Rectal smooth muscle tissue (tissue), 1 donor: ENCODE data around the gene PPP1R8.
"Not testable (repeated sequence)": the region's sequence is repeated elsewhere in the genome, so short reads cannot be mapped to it uniquely, and the experiment has no call there.

Experiments
- H3K27ac ChIP-seq: one replicate; pipeline ENCODE4 v1.7.0; 2013; ENCODE audit warnings: low read depth, low read length, inconsistent platforms
- H3K27me3 ChIP-seq: one replicate; pipeline ENCODE4 v1.7.0; 2013; ENCODE audit warnings: low read length; ENCODE audit not compliant: control insufficient read depth, insufficient read depth
- H3K36me3 ChIP-seq: one replicate; pipeline ENCODE4 v1.7.0; 2013; ENCODE audit warnings: low read length; ENCODE audit not compliant: control insufficient read depth, insufficient read depth
- H3K4me1 ChIP-seq: one replicate; pipeline ENCODE4 v1.7.0; 2013; ENCODE audit warnings: low read length; ENCODE audit not compliant: control insufficient read depth, insufficient read depth
- H3K4me3 ChIP-seq: one replicate; pipeline ENCODE4 v1.7.0; 2013; ENCODE audit warnings: low read length
- H3K9ac ChIP-seq: one replicate; pipeline ENCODE4 v1.7.0; 2013; ENCODE audit warnings: low read length

PPP1R8 gene

GRCh38 chr1:27809883-27810282 lies 20.7 kb upstream of the PPP1R8 start:
- no peaks in the 10 kb centered on the region for H3K27me3 ChIP-seq
- H3K27ac ChIP-seq = no peak overlapping the region
- H3K36me3 ChIP-seq = peaks cover 6% of the 10 kb centered on the region
- H3K9ac ChIP-seq = no peak overlapping the region
- H3K4me3 ChIP-seq = no peak overlapping the region
- no peaks in the 10 kb centered on the region for H3K4me1 ChIP-seq

- no peaks in the 10 kb centered on the region for H3K4me1 ChIP-seq
- no peak overlapping the region for H3K4me3 ChIP-seq
- H3K9ac ChIP-seq = no peak overlapping the region
- no peaks in the 10 kb centered on the region for H3K27me3 ChIP-seq
- H3K36me3 ChIP-seq = peaks cover 8% of the 10 kb centered on the region
- H3K27ac ChIP-seq = no peak overlapping the region
Measured at GRCh38 chr1:27811741-27812500, 18.7 kb upstream of the PPP1R8 start.

GRCh38 chr1:27816921-27817630 lies 13.5 kb upstream of the PPP1R8 start:
- Histone ChIP-seq H3K27me3 (no peaks in the 10 kb centered on the region), H3K36me3 (peaks cover 18% of the 10 kb centered on the region), H3K4me3 (no peak overlapping the region), H3K4me1 (no peaks in the 10 kb centered on the region), H3K9ac (no peak overlapping the region), H3K27ac (no peak overlapping the region)

DNA sequence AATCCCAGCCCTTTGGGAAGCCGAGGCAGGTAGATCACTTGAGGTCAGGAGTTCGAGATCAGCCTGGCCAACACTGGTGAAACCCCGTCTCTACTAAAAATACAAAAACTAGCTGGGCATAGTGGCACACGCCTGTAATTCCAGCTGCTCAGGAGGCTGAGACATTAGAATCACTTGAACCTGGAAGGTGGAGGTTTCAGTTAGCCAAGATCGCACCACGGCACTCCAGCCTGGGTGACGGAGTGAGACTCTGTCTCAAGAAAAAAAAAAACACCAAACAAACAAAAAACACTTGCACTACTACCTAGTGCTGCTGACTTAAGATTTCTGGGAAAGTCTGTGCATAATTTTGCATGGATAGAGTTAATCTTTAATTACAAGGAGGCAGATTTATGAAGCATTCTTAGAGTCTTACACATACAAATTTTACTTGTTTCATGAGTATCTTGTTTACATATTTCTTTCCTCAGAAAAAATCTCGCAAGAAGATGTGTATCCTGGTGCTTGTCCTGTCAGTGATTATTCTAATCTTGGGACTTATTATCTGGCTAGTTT lies 8.7 kb upstream of the PPP1R8 start:
- Histone ChIP-seq H3K4me1 (no peaks in the 10 kb centered on the region), H3K36me3 (peaks cover 16% of the 10 kb centered on the region), H3K4me3 (no peak overlapping the region), H3K27ac (no peak overlapping the region), H3K27me3 (no peaks in the 10 kb centered on the region), H3K9ac (no peak overlapping the region)

DNA sequence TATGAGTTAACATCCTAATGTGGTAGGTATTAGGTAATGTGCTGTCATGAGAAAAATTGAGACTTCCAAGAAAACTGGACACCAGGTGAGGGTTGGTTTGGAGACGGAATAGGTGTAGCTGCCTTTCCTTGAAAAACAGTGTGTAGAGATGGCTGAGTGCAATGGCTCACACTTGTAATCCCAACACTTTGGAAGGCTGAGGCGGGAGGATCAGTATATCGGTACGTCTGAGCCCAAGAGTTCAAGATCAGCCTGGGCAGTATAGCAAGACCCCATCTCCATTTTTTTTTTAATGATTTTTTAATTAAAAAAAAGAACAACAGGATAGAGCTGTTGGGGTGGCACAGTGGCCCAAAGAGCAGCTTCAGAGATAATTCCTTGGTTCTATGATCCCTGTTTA lies 6.8 kb upstream of the PPP1R8 start:
- no peaks in the 10 kb centered on the region for H3K27me3 ChIP-seq
- no peak overlapping the region for H3K9ac ChIP-seq
- H3K4me1 ChIP-seq = no peaks in the 10 kb centered on the region
- no peak overlapping the region for H3K27ac ChIP-seq
- no peak overlapping the region for H3K4me3 ChIP-seq
- peaks cover 8% of the 10 kb centered on the region for H3K36me3 ChIP-seq

- Histone ChIP-seq H3K27ac (no peak overlapping the region), H3K27me3 (no peaks in the 10 kb centered on the region), H3K4me3 (no peak overlapping the region), H3K9ac (no peak overlapping the region), H3K4me1 (no peaks in the 10 kb centered on the region), H3K36me3 (peaks cover 6% of the 10 kb centered on the region)
Measured at GRCh38 chr1:27824411-27824810, 6.2 kb upstream of the PPP1R8 start.

GRCh38 chr1:27829339-27829960 lies 1.1 kb upstream of the PPP1R8 start:
- H3K9ac ChIP-seq, H3K36me3 ChIP-seq, H3K27me3 ChIP-seq, H3K4me1 ChIP-seq, H3K27ac ChIP-seq, H3K4me3 ChIP-seq: not testable (repeated sequence)

DNA sequence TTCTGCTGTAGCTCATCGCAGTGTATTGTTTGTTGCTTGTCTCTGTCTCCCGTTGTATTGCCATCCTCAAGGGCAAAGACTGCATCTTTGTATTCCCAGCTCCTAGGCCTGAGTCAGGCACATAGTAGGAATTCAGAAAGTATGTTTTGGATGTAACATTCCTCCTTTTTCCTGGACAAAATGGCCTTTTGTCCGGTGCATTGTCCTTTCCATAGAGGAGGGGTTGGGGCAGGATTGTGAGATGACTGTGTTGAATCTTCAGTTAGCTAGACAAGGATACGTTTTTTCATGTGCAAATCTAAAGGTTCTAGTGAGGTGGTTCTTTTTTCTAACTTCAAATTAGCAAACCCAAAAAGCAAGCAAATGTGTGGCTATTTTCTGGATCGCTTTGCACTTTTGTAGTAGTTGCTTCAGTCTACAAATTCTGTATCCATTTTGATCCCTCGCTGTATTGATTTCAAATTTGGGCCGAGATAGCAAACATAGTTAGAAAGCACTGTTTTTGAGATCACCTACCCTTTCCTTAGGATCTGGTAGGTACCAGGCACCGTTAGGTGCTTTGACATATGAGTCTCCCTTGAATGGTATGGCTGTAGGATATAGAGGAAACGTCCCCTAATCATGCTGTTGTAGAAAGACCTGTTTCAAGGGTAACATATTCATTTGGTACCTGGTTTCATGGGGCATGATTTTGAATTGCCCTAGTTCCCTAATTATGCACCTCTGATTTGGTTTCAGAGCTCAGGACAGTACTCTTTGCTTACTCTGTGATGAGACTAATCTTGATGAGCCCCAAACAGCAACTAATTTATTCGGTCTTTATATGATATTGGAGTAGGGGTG lies 1.2 kb downstream of the PPP1R8 start:
- no peak overlapping the region for H3K9ac ChIP-seq
- peak overlapping the region; percentile 97 for H3K4me3 ChIP-seq
- H3K27me3 ChIP-seq = no peaks in the 10 kb centered on the region
- peaks cover 3% of the 10 kb centered on the region for H3K36me3 ChIP-seq
- H3K4me1 ChIP-seq = peaks cover 8% of the 10 kb centered on the region
- H3K27ac ChIP-seq = no peak overlapping the region

- peaks cover 3% of the 10 kb centered on the region for H3K36me3 ChIP-seq
- H3K4me3 ChIP-seq = no peak overlapping the region
- no peak overlapping the region for H3K27ac ChIP-seq
- no peak overlapping the region for H3K9ac ChIP-seq
- no peaks in the 10 kb centered on the region for H3K27me3 ChIP-seq
- peaks cover 8% of the 10 kb centered on the region for H3K4me1 ChIP-seq
Measured at GRCh38 chr1:27832762-27833161, 2.2 kb downstream of the PPP1R8 start.

- peaks cover 3% of the 10 kb centered on the region for H3K36me3 ChIP-seq
Measured at GRCh38 chr1:27833470-27833869, 2.9 kb downstream of the PPP1R8 start.

GRCh38 chr1:27835046-27835445 lies 4.5 kb downstream of the PPP1R8 start:
- Histone ChIP-seq H3K4me1 (peaks cover 8% of the 10 kb centered on the region), H3K36me3 (peaks cover 7% of the 10 kb centered on the region)

More at GRCh38 chr1:27833470-27833869, 2.9 kb downstream of the PPP1R8 start:
- Histone ChIP-seq H3K27ac (no peak overlapping the region), H3K27me3 (no peaks in the 10 kb centered on the region), H3K9ac (no peak overlapping the region), H3K4me3 (no peak overlapping the region), H3K4me1 (peaks cover 8% of the 10 kb centered on the region)

DNA sequence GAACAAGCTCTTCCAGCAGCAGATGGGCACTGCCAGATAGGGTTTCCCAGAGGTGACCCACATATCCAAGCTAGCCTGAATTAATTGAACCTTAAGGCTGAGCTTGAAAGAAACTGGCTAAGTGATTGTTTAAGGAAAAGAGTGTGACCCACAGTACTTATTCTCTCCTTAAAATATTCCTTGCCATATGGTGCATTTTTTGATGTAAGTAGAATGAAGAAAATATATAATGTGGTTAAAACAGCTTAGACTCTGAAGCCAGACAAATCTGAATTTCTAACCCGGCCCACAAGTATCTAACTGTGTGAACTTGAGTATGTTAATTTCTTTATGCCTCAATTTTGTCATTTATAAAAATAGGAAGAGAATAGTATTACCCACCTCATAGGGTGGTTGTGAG lies 4.9 kb downstream of the PPP1R8 start:
- Histone ChIP-seq H3K9ac (no peak overlapping the region), H3K36me3 (peaks cover 12% of the 10 kb centered on the region), H3K27ac (no peak overlapping the region), H3K4me1 (peaks cover 8% of the 10 kb centered on the region), H3K4me3 (no peak overlapping the region), H3K27me3 (no peaks in the 10 kb centered on the region)

More at GRCh38 chr1:27835046-27835445, 4.5 kb downstream of the PPP1R8 start:
- Histone ChIP-seq H3K4me3 (no peak overlapping the region), H3K27me3 (no peaks in the 10 kb centered on the region), H3K27ac (no peak overlapping the region), H3K9ac (no peak overlapping the region)
